Measurements from ENCODE around the gene KIF6.

- no peak for TF ChIP-seq POLR2A (IDR thresholded peaks at IDR 0.05; ENCODE audit: low read depth)
- no peak for TF ChIP-seq CTCF (IDR thresholded peaks at IDR 0.05)
- no peak for TF ChIP-seq POLR2AphosphoS5 (IDR thresholded peaks at IDR 0.05)
- no peak for TF ChIP-seq EP300 (IDR thresholded peaks at IDR 0.05)
Measured at GRCh38 chr6:39424831-39425230, 300.4 kb downstream of the KIF6 start.

Measured in esophagus muscularis mucosa (tissue), 4 donors.